Pancreas (tissue), 10 donors: ENCODE measurements around the gene SLC35A4. TPM values are rescaled to one million over a fixed set of nuclear protein-coding genes. Genes with fewer than 3 reads are reported as not detected.
A peak's percentile ranks its signal among the peaks of the same experiment; 100 is the strongest.

ENCODE experiments used
- ATAC-seq, 4 donors: fragments of 200-7000 bp; cut with Tn5 transposase; one replicate each; pipeline versions ENCODE4 v1.8.0 to v1.9.1; 2020; ENCODE audit warnings: mild to moderate bottlenecking in 4 of 4, moderate library complexity in 4 of 4
- DNase-seq, 6 donors: peaks; one replicate each; pipeline ENCODE4 v3.0.0-alpha.2; 2020
- FAIRE-seq: peaks from 2 replicates; lab custom pipeline; 2012; peaks lifted over from hg19 to GRCh38; lab: Jason Lieb, UNC
- H3K27ac ChIP-seq, 4 donors: fragments of 200-600 bp; sonication (generic); 1 replicate in 3 of 4; 2 replicates in 1 of 4; pipeline versions ENCODE4 v1.5.0 to v1.8.0; 2020
- H3K27me3 ChIP-seq, 4 donors: fragments of 200-600 bp; one replicate each; pipeline ENCODE4 v1.8.0; 2021
- H3K36me3 ChIP-seq, 3 donors: fragments of 200-600 bp; sonication (generic) in 1 of 3; one replicate each; pipeline versions ENCODE4 v1.5.0 to v1.8.0; 2020 to 2021
- H3K4me1 ChIP-seq, 3 donors: fragments of 200-600 bp; one replicate each; pipeline ENCODE4 v1.8.0; 2021
- H3K4me3 ChIP-seq, 4 donors: fragments of 200-600 bp; sonication (generic) in 2 of 4; one replicate each; pipeline versions ENCODE4 v1.5.0 to v1.8.0; 2020 to 2021
- H3K9me3 ChIP-seq, 4 donors: fragments of 200-600 bp; one replicate each; pipeline ENCODE4 v1.8.0; 2021
- WGBS, 2 donors: extraction: QIAGEN DNeasy Blood & Tissue Kit; methylation state at CpG; one replicate each; pipeline ENCODE4 v1.1.7; 2013; 5-methylcytosine and 5-hydroxymethylcytosine counted together
- intact Hi-C, 3 donors: fragments of 100-400 bp; cut with DNase I; formaldehyde crosslinking; loops; one replicate each; pipeline versions ENCODE4 v1.11.1 to v1.14.2; 2022
- polyA plus RNA-seq, 2 donors: library from polyadenylated mRNA; stranded (reverse); fragments of 200-250 nt; gene quantifications; one replicate each; pipeline ENCODE4 v1.2.3, GENCODE V29; 2013
- total RNA-seq, 6 donors: library from RNA; stranded (reverse); fragmentation: NEBNext Ultra II Directional in 4 of 6; extraction: Animal tissue kit (Norgen Biotek cat#: 25700) in 4 of 6; gene quantifications; one replicate each; pipeline versions ENCODE4 v1.2.1 to v1.2.4, GENCODE V29; 2021 to 2023
- TF ChIP-seq, protein P1 (sequence below), 4 donors: fragments of 200-600 bp; sonication (generic) in 3 of 4; IDR thresholded peaks; one replicate each; pipeline versions ENCODE4 v1.5.0 to v1.8.0; 2021; ENCODE audit warnings: antibody characterized with exemption in 4 of 4
- donor health status: healthy with polysubstance abuse.
- donor health status: DM: no; HTN: no; CAD: no; lungs with moderate emphysema.
- donor health status: DM: no; HTN: no; CAD: no.
- donor health status: control.
- donor health status: control.
- donor health status: Bipolar disorder and iron deficiency.
- donor health status: DM: yes; HTN: yes; CAD: no.
- donor health status: DM: no; HTN: no; CAD: no.
- donor health status: DM: no; HTN: no; CAD: no.
- donor health status: DM: yes; HTN: yes; CAD: no.

Gene SLC35A4
- total and polyA plus RNA-seq, 8 donors: 17.0 to 36.5 (median 25.4) TPM

DNA sequence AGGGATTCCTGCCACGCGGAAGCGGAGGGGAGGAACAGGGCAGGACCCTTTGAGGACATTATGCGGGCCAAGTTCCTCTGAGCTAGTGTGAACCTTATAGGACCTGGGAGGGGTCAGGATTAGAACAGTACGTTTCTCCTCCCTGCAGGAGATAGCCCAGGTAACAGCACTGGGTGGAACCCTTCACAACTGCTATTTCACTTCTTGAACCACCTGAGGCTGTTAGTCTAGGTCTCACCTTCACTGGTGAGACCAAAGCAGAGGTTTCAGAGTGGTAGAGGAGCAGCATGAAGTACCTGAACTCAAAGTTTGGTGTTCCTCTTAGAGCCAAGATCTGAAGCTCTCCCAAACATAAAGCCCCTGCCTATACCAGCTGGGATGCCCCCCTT lies 16.3 kb upstream of the SLC35A4 start:
- DNase-seq (no peak), ATAC-seq (peak in 2 of 4 donors; percentile 69 to 72), FAIRE-seq (no peak)
- intact Hi-C loops: no loop called here
- H3K27me3 ChIP-seq: no peaks in the 10 kb centered on the region
- TF ChIP-seq, protein P1, sequence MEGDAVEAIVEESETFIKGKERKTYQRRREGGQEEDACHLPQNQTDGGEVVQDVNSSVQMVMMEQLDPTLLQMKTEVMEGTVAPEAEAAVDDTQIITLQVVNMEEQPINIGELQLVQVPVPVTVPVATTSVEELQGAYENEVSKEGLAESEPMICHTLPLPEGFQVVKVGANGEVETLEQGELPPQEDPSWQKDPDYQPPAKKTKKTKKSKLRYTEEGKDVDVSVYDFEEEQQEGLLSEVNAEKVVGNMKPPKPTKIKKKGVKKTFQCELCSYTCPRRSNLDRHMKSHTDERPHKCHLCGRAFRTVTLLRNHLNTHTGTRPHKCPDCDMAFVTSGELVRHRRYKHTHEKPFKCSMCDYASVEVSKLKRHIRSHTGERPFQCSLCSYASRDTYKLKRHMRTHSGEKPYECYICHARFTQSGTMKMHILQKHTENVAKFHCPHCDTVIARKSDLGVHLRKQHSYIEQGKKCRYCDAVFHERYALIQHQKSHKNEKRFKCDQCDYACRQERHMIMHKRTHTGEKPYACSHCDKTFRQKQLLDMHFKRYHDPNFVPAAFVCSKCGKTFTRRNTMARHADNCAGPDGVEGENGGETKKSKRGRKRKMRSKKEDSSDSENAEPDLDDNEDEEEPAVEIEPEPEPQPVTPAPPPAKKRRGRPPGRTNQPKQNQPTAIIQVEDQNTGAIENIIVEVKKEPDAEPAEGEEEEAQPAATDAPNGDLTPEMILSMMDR (IDR thresholded peaks at IDR 0.05): no peak
- peaks cover 0 to 19% (median 14%) of the 10 kb centered on the region in 3 donors for H3K36me3 ChIP-seq
- H3K27ac ChIP-seq: peak overlapping the region; percentile 90 to 98 (median 95)
- H3K4me1 ChIP-seq: peaks cover 19 to 26% (median 25%) of the 10 kb centered on the region in 3 donors
- peak overlapping the region; percentile 10 to 55 (median 44) for H3K4me3 ChIP-seq
- no peaks in the 10 kb centered on the region for H3K9me3 ChIP-seq
- 10 to 17% methylated on average over 5 of the region's 5 CpGs for WGBS, 2 donors

DNA sequence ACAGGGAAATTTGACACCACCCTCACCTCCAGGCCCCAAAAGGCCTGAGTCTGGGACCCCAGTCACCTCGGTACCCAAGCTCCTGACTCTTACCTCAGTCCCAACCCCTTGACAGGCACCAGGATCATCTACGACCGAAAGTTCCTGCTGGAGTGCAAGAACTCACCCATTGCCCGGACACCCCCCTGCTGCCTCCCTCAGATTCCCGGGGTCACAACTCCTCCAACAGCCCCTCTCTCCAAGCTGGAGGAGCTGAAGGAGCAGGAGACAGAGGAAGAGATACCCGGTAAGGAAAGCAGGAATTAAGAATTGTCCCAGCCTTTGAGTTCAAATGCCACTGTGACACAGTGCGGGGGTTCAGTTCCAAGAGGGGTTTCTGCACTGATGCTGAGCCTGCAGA lies 15.8 kb upstream of the SLC35A4 start:
- Histone ChIP-seq H3K4me3 (peak overlapping the region in 1 of 4 donors; percentile 47), H3K4me1 (peaks cover 19 to 27% (median 26%) of the 10 kb centered on the region in 3 donors), H3K27ac (peak overlapping the region; percentile 90 to 98 (median 95)), H3K27me3 (no peaks in the 10 kb centered on the region), H3K9me3 (no peaks in the 10 kb centered on the region), H3K36me3 (peaks cover 0 to 19% (median 14%) of the 10 kb centered on the region in 3 donors)
- TF ChIP-seq, protein P1 (IDR thresholded peaks at IDR 0.05): no peak
- ATAC-seq: no peak
- WGBS, 2 donors: 85 to 88% methylated on average over 7 of the region's 7 CpGs
- intact Hi-C loops: no loop called here
- no peak for FAIRE-seq
- DNase-seq: peak in 2 of 6 donors; percentile 25 to 41

DNA sequence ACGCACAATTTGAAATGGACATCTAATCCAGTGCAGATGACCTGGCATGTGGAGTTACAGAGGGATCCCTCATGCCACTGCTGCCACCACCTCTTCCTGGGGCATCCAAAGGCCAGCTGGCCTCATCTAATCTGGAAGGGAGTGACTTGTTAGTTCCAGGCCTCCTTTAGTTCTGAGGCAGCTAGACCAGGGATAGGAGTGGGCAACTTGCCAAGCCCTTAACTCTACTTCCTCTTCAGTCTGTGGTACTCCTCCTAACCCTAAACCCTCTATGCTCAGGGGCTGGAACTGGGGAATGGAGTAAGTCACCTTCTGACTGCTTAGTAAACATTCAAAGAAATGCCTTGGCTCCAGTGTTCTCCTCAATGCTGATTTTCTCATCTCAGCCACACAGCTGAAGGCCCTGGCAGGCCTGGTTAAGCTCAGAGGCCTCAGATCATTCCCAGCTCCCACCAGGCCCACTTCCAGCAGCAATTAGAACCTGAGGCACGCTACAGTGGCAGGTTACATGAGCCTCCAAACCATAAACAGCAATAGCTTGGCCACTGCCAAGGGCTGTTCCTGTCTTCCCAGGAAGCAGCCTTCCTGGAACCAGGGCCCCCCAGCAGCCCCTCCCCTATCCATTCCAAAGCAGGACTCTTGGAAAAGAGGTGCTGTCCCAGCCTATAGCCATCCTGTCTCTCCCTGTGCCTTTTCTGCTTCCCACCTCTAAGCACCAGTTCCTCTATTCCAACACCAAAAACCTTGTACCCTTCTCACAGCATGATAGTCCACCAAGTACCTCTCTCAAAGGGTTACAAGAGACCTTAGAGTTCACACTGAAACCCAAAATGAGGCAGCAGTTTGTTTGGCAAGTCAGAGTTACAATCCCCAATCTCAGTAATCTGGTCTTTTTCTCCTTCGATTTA lies 15.1 kb upstream of the SLC35A4 start:
- H3K27ac ChIP-seq: peak overlapping the region; percentile 90 to 98 (median 95)
- H3K27me3 ChIP-seq: no peaks in the 10 kb centered on the region
- H3K4me1 ChIP-seq: peaks cover 21 to 34% (median 26%) of the 10 kb centered on the region in 3 donors
- DNase-seq (peak in 3 of 6 donors; percentile 32 to 51 (median 41)), ATAC-seq (no peak), FAIRE-seq (no peak)
- no peak overlapping the region for H3K4me3 ChIP-seq
- WGBS, 2 donors: 70 to 76% methylated on average over 3 of the region's 3 CpGs
- peaks cover 0 to 19% (median 12%) of the 10 kb centered on the region in 3 donors for H3K36me3 ChIP-seq
- intact Hi-C loops: no loop called here
- TF ChIP-seq, protein P1 (IDR thresholded peaks at IDR 0.05): no peak
- H3K9me3 ChIP-seq: no peaks in the 10 kb centered on the region

DNA sequence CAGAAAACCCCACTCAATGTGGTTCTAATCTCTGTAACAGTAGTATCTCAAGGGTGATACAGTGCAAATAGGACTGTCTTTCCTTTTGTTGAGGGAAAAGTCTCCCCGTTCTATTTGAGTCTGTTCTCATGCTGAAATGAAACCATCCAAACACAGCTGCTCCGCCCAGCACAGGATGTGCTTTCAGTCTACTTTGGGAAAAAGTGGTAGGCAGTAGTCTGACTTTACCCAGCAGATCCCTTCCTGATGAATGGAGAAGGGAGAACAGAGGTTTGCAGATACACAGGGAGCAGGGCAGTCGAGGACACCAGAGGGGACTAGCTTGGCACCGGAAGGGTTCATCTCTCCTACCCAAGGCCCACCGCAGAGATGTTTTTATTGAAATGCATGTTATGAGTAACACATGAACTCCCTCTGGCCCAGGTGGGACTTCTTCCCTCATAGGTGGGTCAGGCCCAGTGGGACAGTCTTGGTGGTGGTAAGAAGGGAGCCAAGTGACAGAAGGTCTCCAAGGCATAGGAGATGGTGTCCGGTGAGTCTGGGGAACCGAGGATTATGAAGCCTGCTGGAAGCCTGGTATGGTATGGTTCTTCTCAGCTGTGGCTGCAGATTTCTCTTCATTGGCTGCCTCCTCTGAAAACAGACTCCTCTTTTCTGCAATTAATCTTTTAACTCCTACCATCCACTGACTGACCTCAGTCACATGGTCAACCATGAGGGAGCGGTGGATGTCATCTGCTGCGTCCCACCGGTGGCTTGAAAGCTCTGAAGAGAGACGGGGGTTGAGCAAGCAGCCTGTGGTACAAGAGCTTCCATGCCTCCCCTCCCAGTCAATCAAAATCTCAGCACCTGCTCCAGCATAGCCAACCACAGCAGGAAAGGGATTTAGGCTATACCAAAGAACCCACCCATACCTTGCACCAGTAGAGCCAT lies 14.2 kb upstream of the SLC35A4 start:
- intact Hi-C loops: no loop called here
- no peak overlapping the region for H3K27ac ChIP-seq
- H3K4me1 ChIP-seq: peaks cover 24 to 34% (median 26%) of the 10 kb centered on the region in 3 donors
- H3K27me3 ChIP-seq: no peaks in the 10 kb centered on the region
- H3K4me3 ChIP-seq: no peak overlapping the region
- WGBS, 2 donors: 87 to 94% methylated on average over 11 of the region's 11 CpGs
- ATAC-seq (no peak), DNase-seq (no peak), FAIRE-seq (no peak)
- TF ChIP-seq, protein P1 (IDR thresholded peaks at IDR 0.05): no peak
- no peaks in the 10 kb centered on the region for H3K9me3 ChIP-seq
- peaks cover 0 to 19% (median 11%) of the 10 kb centered on the region in 3 donors for H3K36me3 ChIP-seq
